Activated T-helper 2 cell treated with anti-CD3 and anti-CD28 coated beads, Interferon-gamma antibody, Interleukin-2, Interleukin-4, amounts not matched to agents 10 μg/mL and 5 μg/mL and 100 μg/mL, durations not matched to agents 14 hours and 24 hours and 36 hours (primary cell): ENCODE results near the gene PIP. TPM values are rescaled to one million over a fixed set of nuclear protein-coding genes. Genes with fewer than 3 reads are reported as not detected.
"Not testable (repeated sequence)": the region's sequence is repeated elsewhere in the genome, so short reads cannot be mapped to it uniquely, and the experiment has no call there.

Source experiments
- DNase-seq: peaks from one replicate; pipeline ENCODE4 v3.0.0; 2021; ENCODE audit warnings: low spot score
- H3K27ac Mint-ChIP-seq: one replicate; pipeline ENCODE4 v1.8.0; 2021; ENCODE audit warnings: mixed read lengths
- H3K27me3 Mint-ChIP-seq: one replicate; pipeline ENCODE4 v1.8.0; 2021; ENCODE audit warnings: low read depth, mixed read lengths
- H3K36me3 Mint-ChIP-seq: one replicate; pipeline ENCODE4 v1.8.0; 2021; ENCODE audit warnings: low read depth, mixed read lengths
- H3K4me1 Mint-ChIP-seq: one replicate; pipeline ENCODE4 v1.8.0; 2021; ENCODE audit warnings: low read depth, mixed read lengths
- H3K4me3 Mint-ChIP-seq: one replicate; pipeline ENCODE4 v1.8.0; 2021; ENCODE audit warnings: low read depth, mild to moderate bottlenecking, moderate library complexity, mixed read lengths
- H3K9me3 Mint-ChIP-seq: one replicate; pipeline ENCODE4 v1.8.0; 2021; ENCODE audit warnings: mixed read lengths
- intact Hi-C: fragments of 100-400 bp; cut with micrococcal nuclease; formaldehyde crosslinking; loops from one replicate; pipeline ENCODE4 v1.15.1; 2023
- total RNA-seq: library from RNA; stranded (reverse); gene quantifications from 2 replicates; pipeline ENCODE4 v1.2.3, GENCODE V29; 2022

The PIP gene
- total RNA-seq, 1 donor from 2014 or later = not detected

DNA sequence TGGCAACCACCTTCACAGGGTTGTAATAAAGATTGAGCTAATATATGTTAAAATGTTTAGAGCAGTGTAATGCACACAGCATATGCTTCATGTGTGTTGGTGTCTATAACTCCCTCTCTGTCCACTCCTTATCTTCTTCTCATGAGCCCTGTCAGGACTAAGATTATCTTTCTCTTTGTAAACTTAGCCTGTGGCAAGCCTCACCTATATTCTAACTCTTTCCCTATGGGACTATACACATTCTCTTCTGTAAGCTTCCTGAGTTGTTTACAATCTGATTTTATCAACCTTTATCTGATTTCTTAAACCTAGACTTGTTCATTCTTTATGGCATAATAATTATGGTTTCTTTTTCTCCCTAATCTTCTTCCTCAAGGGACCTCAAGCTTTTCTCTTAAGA lies 2.4 kb upstream of the PIP start:
- no peak overlapping the region for H3K27ac Mint-ChIP-seq
- intact Hi-C loops = no loop called here
- DNase-seq = no peak
- peaks cover 10% of the 10 kb centered on the region for H3K9me3 Mint-ChIP-seq
- H3K27me3 Mint-ChIP-seq = peaks cover 7% of the 10 kb centered on the region
- no peak overlapping the region for H3K4me3 Mint-ChIP-seq
- peaks cover 2% of the 10 kb centered on the region for H3K4me1 Mint-ChIP-seq
- H3K36me3 Mint-ChIP-seq = no peaks in the 10 kb centered on the region

DNA sequence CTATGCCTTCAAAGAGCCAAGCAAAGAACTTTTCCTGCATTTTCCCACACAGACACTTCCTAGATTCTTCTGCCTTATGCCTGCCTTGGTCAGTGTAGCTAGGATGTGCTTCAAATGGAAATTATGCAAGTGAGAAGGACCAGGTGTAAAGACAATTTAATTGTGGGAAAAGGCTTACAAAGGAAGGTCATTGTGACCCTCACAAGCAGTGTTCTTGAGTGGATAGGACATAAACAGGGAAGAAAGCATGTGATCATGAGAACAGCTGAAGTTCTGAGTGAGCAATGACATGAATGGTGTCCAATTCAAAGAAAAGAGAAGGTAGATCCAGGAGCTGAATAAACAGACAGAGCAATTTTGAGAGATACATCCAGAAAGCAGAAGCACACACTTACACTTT lies 1.3 kb upstream of the PIP start:
- Mint-ChIP-seq H3K4me1 (peaks cover 2% of the 10 kb centered on the region), H3K4me3 (no peak overlapping the region), H3K36me3 (no peaks in the 10 kb centered on the region), H3K9me3 (peaks cover 6% of the 10 kb centered on the region), H3K27me3 (peaks cover 7% of the 10 kb centered on the region), H3K27ac (no peak overlapping the region)
- intact Hi-C loops = no loop called here
- DNase-seq = no peak

DNA sequence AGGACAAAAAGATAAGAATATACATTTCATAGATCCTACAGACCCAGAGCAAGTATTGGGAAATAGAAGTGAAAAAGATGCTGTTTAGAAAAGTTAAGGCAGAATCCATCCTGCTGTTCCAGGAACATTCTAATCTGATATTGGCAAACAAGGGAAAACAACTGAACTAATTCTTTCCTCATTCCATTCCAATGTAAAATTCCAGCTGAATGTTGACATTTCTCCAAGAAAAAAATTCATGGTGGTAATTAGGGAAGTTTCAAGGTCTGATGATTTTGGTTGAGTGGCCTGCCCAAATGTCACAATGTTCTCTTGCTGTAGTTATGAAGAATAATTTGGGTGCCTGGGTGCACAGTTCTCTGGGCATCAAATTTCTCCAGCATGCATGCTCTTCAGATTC lies 15.2 kb downstream of the PIP start:
- intact Hi-C loops = no loop called here
- H3K27me3 Mint-ChIP-seq = no peaks in the 10 kb centered on the region

DNA sequence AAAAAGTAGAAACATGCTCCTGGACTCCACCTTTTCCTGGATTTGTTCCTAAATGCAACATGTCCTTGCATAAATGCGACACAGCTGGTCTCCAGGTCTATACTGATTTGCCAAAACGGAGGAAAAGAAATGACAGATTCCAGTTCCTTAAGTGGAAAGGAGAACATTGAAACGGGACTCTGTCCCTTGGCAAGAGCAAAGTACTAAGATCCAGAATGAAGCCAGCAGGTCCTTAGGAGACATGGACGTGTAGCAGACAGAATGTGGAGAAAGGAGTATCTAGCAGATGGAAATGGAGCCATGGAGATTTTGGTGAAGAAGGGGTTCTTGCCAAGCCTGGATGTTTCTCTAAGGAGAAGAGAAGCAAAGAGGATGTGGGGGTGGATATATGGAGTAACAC lies 16.2 kb downstream of the PIP start:
- Mint-ChIP-seq H3K27me3 (no peaks in the 10 kb centered on the region), H3K9me3 (peaks cover 12% of the 10 kb centered on the region), H3K27ac (no peak overlapping the region), H3K4me3 (no peak overlapping the region), H3K36me3 (no peaks in the 10 kb centered on the region), H3K4me1 (no peaks in the 10 kb centered on the region)
- no peak for DNase-seq
- intact Hi-C loops = no loop called here

More for the DNA sequence above, 15.2 kb downstream of the PIP start:
- H3K4me3 Mint-ChIP-seq = no peak overlapping the region
- H3K27ac Mint-ChIP-seq = no peak overlapping the region
- no peak for DNase-seq
- no peaks in the 10 kb centered on the region for H3K4me1 Mint-ChIP-seq
- peaks cover 12% of the 10 kb centered on the region for H3K9me3 Mint-ChIP-seq
- no peaks in the 10 kb centered on the region for H3K36me3 Mint-ChIP-seq

DNA sequence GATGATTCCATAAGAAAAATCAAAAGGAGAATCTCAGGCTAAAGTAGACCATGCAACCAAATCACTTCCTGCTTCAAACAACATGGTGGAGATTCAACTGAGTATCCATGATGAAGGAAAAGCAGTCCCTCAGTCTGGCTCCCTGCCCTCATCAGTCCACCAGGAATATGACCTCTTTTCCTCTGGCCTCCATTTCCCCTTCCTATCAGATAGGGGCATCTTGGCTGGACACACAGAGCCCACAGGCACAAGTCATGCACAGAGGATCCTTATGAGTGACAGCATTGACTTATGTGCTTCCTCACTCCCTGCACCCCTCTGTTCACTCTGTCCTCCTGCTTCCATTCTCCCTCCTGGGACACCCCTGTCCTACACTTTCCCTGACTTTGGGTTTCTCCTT lies 16.8 kb downstream of the PIP start:
- H3K4me3 Mint-ChIP-seq = no peak overlapping the region
- H3K9me3 Mint-ChIP-seq = peaks cover 12% of the 10 kb centered on the region
- no peaks in the 10 kb centered on the region for H3K4me1 Mint-ChIP-seq
- no peak overlapping the region for H3K27ac Mint-ChIP-seq
- no peak for DNase-seq
- no peaks in the 10 kb centered on the region for H3K36me3 Mint-ChIP-seq
- intact Hi-C loops = no loop called here
- no peaks in the 10 kb centered on the region for H3K27me3 Mint-ChIP-seq

DNA sequence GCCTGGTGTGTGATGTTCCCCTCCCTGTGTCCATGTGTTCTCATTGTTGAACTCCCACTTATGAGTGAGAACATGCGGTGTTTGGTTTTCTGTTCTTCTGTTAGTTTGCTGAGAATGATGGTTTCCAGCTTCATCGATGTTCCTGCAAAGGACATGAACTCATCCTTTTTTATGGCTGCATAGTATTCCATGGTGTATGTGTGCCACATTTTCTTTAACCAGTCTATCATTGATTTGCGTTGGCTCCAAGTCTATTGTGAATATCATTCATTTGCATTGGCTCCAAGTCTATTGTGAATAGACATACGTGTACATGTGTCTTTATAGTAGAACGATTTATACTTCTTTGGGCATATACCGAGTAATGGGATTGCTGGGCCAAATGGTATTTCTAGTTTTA lies 18.8 kb downstream of the PIP start:
- intact Hi-C loops, H3K27ac Mint-ChIP-seq: not testable (repeated sequence)
- H3K9me3 Mint-ChIP-seq = peaks cover 12% of the 10 kb centered on the region

DNA sequence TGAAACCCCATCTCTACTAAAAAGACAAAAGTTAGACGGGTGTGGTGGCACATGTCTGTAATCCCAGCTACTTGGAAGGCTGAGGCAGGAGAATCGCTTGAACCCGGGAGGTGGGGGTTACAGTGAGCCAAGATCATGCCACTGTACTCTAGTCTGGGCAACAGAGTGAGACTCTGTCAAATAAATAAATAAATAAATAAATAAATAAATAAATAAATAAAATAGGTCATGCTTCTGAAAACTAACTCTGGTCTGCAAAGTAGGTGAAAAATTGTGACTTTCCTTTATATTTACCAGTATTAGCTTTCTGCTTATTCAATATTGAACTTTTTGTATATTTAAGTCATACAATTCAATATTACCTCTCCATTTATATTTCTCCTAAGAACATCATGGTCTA lies 26.7 kb downstream of the PIP start:
- H3K4me1 Mint-ChIP-seq, H3K36me3 Mint-ChIP-seq, H3K4me3 Mint-ChIP-seq, H3K27me3 Mint-ChIP-seq, H3K27ac Mint-ChIP-seq, DNase-seq, H3K9me3 Mint-ChIP-seq, intact Hi-C loops: not testable (repeated sequence)

More for the DNA sequence above, 18.8 kb downstream of the PIP start:
- not testable (repeated sequence) for H3K4me3 Mint-ChIP-seq, H3K4me1 Mint-ChIP-seq, H3K36me3 Mint-ChIP-seq, DNase-seq, H3K27me3 Mint-ChIP-seq

DNA sequence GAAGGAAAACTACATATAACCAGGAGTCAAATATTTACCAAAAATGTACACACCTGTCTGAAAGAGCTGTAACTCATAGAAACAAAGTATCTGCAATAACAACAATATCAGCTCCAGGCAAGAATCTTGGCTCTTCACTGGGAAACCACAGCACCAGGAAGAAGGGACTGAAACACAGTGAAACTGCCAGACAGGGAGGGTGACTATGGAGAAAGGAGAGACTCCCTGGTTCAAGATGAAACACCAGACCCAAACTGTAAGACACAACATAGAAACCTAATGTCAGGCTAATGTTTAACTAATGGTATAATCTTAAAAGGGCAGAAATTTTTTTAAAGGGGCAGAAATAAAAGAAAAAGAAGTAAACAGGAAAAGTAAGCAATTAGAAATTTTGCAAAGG lies 39.8 kb downstream of the PIP start:
- Mint-ChIP-seq H3K27ac (no peak overlapping the region), H3K4me1 (no peaks in the 10 kb centered on the region), H3K36me3 (no peaks in the 10 kb centered on the region), H3K27me3 (no peaks in the 10 kb centered on the region), H3K9me3 (peaks cover 5% of the 10 kb centered on the region), H3K4me3 (no peak overlapping the region)
- no peak for DNase-seq
- intact Hi-C loops = no loop called here

DNA sequence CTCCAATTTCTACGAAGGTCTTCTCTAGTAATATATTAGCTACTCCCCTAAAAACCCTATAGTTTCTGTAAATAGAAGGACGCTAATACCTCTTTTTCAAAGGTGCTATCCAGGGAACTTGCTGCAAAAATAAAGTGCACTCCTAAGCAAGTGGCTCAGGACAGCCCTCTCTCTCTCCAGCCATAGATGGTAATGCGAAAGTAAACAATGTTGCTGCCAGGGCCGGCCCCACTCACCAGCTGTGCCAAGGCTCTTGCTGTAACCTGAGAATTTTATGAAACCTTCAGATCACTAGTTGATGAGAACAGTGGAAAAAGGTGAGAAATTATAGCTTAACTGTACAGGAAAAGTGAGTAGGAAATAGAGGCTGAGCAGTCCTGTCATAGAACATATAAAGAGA lies 40.5 kb downstream of the PIP start:
- Mint-ChIP-seq H3K4me3 (no peak overlapping the region), H3K9me3 (peaks cover 6% of the 10 kb centered on the region), H3K27me3 (no peaks in the 10 kb centered on the region), H3K36me3 (no peaks in the 10 kb centered on the region), H3K4me1 (no peaks in the 10 kb centered on the region), H3K27ac (no peak overlapping the region)
- no peak for DNase-seq
- intact Hi-C loops = no loop called here

DNA sequence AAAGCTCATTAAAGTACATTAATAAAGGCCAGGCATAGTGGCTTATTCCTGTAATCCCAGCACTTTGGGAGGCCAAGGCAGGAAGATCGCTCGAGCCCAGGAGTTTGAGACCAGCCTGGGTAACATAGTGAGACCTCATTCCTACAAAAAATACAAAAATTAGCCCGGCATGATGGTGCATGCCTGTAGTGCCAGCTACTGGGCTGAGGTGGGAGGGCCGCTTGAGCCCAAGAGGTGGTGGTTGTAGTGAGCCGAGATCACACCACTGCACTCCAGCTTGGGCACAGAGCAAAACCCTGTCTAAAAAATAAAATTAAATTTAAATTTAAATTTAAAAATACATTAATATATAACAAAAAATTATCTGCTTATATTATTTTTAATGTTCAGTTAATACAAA lies 44.3 kb downstream of the PIP start:
- Mint-ChIP-seq H3K4me3 (no peak overlapping the region), H3K27me3 (no peaks in the 10 kb centered on the region), H3K4me1 (no peaks in the 10 kb centered on the region), H3K9me3 (peaks cover 21% of the 10 kb centered on the region), H3K36me3 (no peaks in the 10 kb centered on the region), H3K27ac (no peak overlapping the region)
- no peak for DNase-seq
- intact Hi-C loops = no loop called here

DNA sequence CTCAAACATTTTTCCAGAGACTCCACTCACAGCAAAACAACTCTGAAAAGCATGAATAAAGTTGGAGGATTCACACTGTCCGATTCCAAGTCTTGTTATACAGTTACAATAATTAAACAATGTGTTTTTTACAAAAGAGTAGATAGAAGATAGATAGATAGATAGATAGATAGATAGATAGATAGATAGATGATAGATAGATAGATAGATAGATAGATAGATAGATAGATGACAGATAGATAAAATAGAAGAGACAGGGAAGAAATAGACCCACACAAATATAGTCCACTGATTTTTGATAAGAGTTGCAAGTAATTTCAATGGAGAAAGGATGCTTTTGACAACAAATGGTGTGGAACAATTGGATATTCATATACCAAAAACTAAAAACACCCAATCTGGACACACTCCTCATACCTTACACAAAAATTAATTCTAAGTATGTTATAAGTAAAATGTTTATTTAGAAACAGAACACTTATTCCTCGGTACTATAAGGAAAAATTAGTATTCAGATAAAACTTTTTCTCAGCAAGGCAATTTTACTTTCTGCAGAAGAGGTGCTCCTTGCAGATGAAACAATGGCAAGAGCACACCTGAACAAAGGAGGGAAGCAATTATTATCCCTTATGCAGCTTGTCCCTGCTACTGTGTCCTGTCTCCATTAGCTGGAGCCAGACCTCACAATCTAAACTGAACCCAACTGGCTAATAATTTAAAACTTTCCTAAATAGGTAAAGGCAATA lies 45.7 kb downstream of the PIP start:
- Mint-ChIP-seq H3K27ac (no peak overlapping the region), H3K9me3 (peaks cover 21% of the 10 kb centered on the region), H3K27me3 (no peaks in the 10 kb centered on the region), H3K4me3 (no peak overlapping the region), H3K36me3 (no peaks in the 10 kb centered on the region), H3K4me1 (no peaks in the 10 kb centered on the region)
- no peak for DNase-seq
- intact Hi-C loops = no loop called here

DNA sequence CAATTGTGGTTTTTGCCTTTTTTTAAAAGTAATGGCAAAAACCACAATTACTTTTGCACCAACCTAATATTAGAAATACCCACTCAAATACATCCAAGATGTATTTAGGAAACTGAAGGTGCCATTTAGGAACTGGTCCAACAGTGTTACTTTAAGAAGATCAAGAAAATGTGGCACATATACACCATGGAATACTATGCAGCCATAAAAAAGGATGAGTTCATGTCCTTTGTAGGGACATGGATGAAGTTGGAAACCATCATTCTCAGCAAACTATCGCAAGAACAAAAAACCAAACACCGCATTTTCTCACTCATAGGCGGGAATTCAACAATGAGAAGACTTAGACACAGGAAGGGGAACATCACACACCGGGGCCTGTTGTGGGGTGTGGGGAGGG lies 48.9 kb downstream of the PIP start:
- intact Hi-C loops = not testable (repeated sequence)
- H3K9me3 Mint-ChIP-seq = peaks cover 21% of the 10 kb centered on the region

DNA sequence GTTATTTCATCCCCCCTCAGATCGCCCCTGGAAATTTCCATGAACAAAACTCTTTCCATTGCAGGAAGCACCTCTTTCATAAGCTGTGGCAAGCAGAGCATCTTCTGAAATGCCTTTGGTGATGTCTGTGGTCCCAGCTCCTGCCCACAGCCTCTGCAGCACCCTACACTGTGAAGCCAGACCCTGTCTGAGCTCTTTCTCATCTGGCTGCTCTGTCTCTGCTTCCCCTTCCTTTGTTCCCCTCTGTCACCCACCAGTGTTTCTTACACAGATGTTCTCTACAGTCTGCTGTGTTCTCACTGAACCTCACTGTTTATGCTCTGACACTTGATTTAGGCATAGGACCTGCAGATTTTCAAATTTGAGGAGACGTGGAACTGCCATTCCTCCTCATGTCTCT lies 49.5 kb downstream of the PIP start:
- H3K9me3 Mint-ChIP-seq = peaks cover 21% of the 10 kb centered on the region
- DNase-seq = no peak
- no peaks in the 10 kb centered on the region for H3K36me3 Mint-ChIP-seq
- no peaks in the 10 kb centered on the region for H3K4me1 Mint-ChIP-seq
- intact Hi-C loops = no loop called here
- H3K27ac Mint-ChIP-seq = no peak overlapping the region
- H3K27me3 Mint-ChIP-seq = peaks cover 9% of the 10 kb centered on the region
- H3K4me3 Mint-ChIP-seq = no peak overlapping the region

More for the DNA sequence above, 48.9 kb downstream of the PIP start:
- not testable (repeated sequence) for H3K4me1 Mint-ChIP-seq, H3K27me3 Mint-ChIP-seq, H3K27ac Mint-ChIP-seq, H3K36me3 Mint-ChIP-seq, DNase-seq, H3K4me3 Mint-ChIP-seq

DNA sequence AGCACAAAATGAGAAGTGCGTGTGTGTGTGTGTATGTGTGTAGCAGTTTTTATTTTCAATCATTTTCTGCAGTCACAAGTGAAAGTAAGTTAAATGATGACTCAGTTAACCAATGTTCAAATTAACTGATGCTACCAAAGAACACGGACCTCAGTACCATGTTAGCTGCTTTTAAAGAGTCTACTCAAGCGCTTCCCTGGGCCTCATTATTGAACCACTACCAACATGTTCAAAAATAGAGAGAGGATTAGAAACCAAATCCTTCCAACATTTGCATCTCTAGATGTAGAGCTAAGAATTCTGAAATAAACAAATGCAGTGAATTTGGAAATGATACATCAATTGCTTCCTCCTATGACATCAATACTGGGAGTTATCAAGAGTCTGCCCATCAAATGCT lies 51.1 kb downstream of the PIP start, which contains the start of gene TAS2R39:
TSS of gene TAS2R39 (plus strand) at position 396 of the 400 bp plus-strand sequence. CDS start at position 396, 0 bp downstream.
- no peaks in the 10 kb centered on the region for H3K36me3 Mint-ChIP-seq
- H3K4me3 Mint-ChIP-seq = no peak within 1 kb of the TSS
- peaks cover 9% of the 10 kb centered on the region for H3K27me3 Mint-ChIP-seq
- intact Hi-C loops = no loop called here
- DNase-seq = no peak
- H3K9me3 Mint-ChIP-seq = peaks cover 12% of the 10 kb centered on the region
- H3K4me1 Mint-ChIP-seq = no peaks in the 10 kb centered on the region
- no peak within 1 kb of the TSS for H3K27ac Mint-ChIP-seq
